Stimulated activated CD8-positive, alpha-beta memory T cell treated with anti-CD3 and anti-CD28 coated beads, Interleukin-2, amount 100 ng/mL, for 1 hour (primary cell): ENCODE results near the gene RRM2.

Source experiments
- DNase-seq, 2 donors: peaks; one replicate each; pipeline ENCODE4 v3.0.0-alpha.2; 2020; ENCODE audit warnings: low read depth in 2 of 2

The RRM2 gene

DNA sequence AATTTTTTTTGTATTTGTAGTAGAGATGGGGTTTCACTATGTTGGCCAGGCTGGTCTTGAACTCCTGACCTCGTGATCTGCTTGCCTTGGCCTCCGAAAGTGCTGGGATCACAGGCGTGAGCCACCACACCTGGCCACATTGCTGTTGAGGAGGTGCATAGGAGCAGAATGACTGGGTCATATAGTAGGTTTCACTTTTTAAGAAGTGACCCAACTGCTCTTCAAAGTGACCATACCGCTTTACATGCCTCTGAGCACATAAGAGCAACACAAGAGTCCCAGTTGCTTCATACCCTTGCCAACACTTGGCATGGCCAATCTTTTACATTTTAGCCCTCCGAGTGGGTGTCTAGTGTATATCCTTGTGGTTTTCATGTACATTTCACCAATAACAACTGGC lies 28.9 kb downstream of the RRM2 start:
- DNase-seq: no peak

GRCh38 chr2:10157293-10157692 lies 34.8 kb downstream of the RRM2 start:
- DNase-seq: no peak

DNA sequence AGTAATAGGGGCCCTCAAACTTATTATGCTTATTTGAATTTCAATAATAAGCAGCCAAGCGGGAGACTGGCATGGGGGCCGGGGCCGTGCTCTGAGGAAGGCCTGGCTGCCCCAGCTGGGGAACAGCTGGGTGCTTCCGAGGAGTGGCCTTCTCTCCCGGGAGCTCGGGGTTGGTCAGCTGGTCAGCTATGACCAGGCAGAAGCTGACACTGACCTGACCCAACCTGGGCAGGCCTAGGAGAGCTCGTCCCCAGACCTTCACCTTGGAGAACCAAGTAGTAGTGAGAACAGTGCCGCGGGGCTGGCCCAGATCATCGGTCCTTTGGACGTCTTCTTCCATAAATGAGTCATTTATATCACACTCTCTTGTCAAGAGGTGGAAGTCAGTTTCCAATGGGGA lies 36.1 kb downstream of the RRM2 start:
- DNase-seq: no peak

DNA sequence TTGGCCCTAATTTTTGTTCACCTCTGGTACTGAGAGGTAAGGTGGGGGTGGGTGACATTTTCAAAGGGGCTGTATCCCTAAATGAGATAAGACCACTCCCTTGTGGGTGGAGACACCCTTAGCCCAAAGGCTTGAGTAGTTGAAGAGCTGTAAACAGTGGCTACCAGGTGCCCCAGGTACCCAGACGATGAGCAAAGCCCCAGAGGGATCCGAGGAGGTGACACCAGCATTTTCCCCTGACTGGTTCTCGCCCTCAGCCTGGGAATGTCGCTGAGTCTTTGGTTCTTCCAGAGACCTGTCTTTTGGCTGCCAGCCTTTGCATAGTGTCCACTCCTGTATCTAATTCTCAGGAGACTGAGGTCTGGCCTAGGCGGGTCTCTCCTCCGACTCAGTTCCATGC lies 36.5 kb downstream of the RRM2 start:
- DNase-seq: no peak

DNA sequence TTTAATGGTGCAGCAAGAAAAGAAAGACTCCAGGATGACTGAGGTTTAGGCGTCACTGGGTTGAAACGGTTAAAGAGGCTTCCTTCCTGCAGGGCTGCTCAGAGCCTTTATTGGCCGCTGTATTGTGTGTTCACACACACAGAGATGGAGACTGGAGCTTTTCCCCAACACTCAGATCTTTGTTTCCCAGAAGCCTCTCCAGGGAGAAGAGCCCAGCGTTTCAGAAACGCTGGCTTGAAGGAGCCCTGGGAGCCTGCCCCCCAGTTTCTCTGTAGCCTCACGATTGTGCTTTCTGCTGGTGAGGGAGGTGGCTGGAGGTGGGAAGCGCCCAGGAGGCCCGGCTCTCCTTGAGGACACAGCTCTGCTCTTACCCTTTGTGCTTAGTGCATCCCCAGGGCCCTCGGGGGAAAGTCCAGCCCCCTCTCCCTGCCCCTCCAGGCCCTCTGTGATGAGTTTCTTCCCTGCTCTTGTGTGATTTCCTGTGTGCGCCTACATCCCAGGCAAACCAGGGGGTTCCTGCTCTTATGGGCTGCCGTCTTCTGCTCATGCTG lies 37.1 kb downstream of the RRM2 start:
- DNase-seq: no peak

DNA sequence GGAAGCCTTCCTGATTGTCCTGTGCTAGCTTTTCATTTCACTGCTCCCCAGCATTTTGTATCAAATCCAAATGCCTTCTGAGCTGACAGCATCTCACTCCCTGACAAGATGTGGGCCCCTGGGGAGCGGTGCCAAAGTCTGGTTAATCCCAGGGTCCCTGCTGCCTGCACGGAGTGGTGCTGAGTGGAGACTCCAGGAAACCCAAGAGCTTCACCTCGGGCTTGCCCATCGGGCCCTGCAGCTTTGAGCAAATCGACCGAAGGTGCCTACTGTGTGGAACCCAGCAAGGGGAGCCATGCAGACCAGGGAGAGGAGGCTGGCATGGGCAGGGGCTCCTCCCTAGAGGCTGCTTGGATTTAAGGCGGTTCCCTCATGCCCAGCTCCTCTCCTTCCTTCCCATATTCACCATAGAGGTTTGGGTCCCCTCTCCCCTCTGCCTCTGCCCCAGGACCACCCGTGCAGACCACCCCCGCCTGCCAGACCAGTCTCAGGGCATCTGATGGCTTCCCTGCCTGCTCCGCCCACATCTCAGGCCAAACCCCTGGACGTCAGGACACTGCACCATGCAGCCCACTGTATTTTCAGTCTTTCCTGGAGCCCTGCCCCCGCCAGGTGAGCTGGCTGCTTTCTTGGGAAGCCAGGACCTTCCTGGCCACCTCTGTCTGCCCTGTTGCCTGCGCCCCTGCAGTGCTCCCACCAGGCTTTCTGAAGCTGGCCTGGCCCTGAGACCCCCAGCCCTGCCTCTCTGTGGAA lies 37.8 kb downstream of the RRM2 start:
- DNase-seq: no peak

DNA sequence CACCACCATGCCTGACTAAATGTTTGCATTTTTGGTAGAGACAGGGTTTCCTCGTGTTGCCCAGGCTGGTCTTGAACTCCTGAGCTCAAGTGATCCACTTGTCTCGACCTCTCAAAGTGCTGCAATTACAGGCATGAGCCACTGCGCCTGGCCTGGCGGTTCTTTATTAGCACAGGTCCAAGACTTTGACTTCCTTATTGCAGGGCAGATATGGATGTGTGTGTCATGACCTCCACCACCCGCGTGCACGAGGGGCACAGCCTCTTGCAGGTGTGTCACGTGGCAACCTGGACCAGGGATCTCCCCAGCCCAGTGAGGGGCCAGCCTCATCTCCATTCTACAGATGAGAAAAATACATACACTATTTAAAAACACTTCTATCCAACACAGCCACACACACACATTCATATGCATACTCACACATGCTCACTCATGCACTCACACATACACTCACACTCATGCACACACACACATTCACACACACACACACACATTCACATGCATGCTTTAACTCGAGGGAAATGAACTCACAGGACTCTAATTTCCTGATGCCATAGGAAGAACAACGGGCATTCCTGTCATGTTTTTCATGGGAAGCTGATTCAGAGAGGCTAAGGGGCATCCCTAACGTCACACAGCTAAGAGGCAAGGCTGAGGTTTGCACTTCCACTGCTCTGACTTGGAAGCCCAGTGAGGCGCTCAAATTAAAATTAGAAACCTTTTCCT lies 38.8 kb downstream of the RRM2 start:
- DNase-seq: no peak

GRCh38 chr2:10161961-10162441 lies 39.5 kb downstream of the RRM2 start:
- no peak for DNase-seq

DNA sequence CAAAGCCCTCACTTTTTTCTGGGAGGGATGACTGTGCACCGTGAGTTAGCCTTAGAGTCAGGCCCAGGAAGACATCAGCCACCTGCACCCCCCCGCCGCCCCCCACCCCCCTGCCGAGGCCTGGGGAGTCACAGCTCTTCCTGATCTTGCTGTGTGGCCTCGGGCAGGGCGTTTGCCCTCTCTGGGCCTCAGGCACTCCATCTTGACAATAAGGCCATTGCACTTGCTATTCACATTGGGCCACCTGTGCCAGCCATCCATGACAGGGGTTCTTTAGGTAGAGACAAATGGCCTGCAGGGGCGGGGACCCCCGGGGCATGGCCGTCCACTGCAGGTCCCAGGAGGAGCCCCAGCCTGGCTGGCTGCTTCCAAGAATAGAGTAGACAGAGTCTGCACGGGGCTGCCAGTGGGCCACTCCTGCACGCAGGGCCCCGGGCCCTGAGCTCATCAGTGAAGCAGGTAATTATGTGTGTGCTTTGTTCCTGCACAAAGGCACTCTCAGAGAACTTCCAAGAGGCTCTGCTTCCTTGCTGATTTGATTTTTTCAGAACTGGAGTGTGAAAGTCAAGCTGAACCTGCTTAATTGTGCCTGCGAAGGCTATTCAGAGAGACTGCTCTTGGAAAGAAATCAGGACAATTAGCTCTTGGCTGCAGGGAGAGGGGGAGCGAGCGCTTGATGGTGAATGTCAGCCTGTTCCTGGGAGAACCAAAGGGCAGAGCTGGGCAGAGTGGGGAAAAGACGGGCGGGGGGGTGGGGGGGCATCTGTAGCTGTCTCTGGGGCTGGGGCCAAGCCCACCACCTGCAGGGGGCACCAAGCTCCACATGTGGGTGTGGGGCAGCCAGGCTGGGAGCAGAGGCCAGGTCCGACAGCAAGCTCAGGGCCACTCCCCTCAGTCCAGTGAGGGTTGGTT lies 40.3 kb downstream of the RRM2 start:
- DNase-seq: no peak

GRCh38 chr2:10163498-10164486 lies 41.3 kb downstream of the RRM2 start:
- DNase-seq: no peak

DNA sequence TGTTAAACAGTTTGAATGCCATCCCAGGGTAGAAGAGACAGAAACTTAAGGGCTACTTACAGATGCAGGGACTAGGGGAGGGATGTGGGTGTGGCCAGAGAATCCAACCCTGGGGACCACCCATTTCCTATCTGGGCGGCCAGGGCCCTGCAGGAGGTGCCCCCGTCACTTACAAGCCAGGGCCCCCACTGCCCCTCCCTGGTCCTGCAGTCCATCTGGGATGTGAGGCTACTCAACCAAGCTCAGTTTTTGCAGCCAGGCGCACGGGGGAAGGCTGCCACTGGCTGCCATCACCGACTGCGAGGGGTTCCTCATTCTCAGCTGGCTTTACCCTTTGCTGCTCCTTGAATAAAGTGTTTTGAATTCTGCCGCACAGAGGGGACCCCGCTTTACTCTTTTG lies 42.1 kb downstream of the RRM2 start:
- DNase-seq: no peak

DNA sequence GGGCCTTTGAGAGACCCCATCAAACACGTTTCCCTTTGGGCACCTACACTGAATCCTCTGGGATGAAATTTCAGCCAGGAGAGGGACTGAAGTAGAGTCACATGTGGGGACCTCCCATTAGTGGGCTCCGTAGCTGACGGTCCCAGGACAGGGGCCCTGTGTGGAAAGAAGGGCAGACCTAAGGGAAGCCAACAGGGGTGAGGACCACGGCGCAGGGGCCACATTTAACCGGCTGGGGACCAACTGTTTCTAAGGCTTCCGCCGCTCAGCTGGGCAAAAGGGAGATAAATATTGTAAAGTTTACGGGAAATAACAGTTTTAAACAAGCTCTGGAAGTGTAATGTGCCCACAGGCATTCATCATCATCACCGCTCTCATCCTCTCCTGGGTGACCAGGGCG lies 42.7 kb downstream of the RRM2 start:
- DNase-seq: no peak

DNA sequence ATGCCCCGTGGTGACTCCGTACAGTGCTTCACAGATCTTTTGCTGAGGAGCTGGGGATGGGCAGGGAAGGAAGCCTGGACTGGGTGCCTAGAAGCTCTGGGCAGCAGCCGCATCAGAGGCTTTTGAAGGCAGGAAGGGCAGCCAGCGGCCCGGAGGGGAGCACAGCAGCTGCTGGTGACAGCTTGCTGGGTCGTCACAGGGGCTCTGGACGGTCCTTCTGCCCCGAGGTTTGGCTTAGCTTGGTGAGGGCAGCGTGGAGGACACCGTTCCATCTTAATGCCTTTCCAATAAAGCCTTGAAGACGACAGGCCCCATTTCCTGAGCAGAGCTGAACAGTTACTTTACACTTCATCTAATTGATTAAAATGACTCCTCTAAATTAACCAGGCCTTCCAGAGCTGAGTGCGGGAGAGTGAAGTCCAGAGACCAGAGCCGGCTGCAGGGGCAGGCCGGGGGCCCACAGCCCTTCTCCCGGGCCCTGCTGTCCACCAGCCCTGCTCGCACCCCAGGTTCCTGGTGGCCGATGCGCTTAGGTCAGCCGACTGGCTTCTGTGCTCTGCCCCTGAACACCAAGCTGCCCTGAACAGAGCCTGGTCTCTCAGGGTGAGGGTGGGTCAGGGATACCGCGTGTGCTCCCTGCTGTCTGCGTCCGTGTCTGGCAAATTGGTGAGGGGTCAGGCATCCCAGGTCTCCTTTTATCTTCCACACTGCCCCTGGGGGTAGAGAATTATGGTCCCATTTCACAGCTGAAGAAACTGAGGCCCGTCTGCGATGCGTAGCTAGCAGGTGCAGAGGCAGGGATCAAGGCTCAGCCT lies 43.5 kb downstream of the RRM2 start:
- DNase-seq: no peak

DNA sequence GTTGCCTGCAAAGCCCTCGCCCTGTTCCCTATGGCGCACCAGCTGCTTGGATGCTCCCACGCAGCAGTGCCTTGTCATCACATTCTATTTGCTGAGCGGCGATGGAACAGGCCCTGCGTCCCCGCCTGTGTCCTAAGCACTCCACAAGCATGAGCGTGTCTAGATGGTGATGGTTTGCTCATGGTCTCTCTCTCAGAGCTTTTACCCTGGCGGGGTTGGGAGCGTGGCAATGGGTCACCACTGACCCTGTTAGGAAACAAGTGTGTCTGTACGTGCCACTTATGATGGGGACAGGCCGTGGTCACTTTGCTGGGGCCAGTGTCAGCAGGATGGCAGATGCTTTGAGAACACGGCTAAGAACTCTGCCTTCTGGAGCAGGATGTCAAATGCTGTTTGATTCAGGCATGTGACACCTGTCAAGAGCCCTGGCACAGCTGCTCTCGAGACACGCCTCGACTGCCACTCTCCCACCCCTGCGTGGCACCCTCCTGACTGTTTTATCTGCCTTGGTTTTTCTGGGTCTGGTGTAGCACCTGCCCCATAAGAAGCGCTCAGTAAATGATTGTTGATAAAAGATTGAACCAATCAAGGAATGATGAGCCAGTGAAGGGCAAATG lies 44.2 kb downstream of the RRM2 start:
- DNase-seq: no peak

- no peak for DNase-seq
These were observed 44.8 kb downstream of the RRM2 start for GRCh38 chr2:10167316-10167715.

DNA sequence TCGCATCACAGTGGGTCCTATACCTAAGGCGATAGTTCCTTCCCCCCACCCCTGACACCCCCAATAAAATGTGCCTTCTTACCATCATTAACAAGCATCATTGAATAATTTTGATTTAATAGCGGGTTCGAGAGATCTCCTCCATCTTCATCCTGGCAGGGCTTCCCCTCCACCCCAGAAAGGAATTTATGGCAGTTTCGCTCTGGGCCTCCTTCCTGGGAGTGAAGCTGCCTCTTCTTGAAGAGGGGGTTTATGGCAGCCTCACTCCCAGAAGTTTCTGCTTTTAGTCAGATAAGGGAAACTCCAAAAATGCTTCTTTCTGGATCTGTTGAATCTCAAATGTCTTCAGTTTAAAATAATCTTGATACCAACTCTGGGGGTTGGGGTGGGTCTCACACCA lies 45.7 kb downstream of the RRM2 start:
- no peak for DNase-seq

- no peak for DNase-seq
These were observed 46.6 kb downstream of the RRM2 start for GRCh38 chr2:10169053-10169578.

GRCh38 chr2:10169581-10169980 lies 47.0 kb downstream of the RRM2 start:
- DNase-seq: no peak

DNA sequence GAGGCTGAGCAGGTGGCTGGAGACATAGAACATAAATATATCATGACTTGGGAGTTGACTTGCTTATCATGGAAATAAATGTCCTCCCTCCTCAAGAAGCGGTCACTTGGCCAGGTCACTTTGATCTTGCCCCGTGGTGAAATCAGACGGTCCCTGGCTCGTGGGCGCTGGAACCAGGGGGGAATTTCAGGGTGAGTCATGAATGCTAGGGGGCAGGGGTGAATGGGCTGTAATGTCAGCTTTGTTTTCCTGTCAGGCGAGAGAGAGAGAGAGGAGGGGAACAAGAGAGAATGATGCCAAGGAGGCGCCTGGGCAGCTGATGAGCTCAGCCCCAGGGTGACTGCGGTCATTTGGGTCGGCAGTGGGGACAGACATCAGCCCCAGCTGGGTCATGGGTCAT lies 47.7 kb downstream of the RRM2 start:
- no peak for DNase-seq
